NCI-H2029 (cell line): Measurements from ENCODE around the gene IGSF3.
A peak's percentile ranks its signal among the peaks of the same experiment; 100 is the strongest.
"Not testable (repeated sequence)": the region's sequence is repeated elsewhere in the genome, so short reads cannot be mapped to it uniquely, and the experiment has no call there.

ENCODE experiments used
- DNase-seq: peaks from one replicate; lab custom pipeline; 2025; lab: John Stamatoyannopoulos, UW

Gene IGSF3

DNA sequence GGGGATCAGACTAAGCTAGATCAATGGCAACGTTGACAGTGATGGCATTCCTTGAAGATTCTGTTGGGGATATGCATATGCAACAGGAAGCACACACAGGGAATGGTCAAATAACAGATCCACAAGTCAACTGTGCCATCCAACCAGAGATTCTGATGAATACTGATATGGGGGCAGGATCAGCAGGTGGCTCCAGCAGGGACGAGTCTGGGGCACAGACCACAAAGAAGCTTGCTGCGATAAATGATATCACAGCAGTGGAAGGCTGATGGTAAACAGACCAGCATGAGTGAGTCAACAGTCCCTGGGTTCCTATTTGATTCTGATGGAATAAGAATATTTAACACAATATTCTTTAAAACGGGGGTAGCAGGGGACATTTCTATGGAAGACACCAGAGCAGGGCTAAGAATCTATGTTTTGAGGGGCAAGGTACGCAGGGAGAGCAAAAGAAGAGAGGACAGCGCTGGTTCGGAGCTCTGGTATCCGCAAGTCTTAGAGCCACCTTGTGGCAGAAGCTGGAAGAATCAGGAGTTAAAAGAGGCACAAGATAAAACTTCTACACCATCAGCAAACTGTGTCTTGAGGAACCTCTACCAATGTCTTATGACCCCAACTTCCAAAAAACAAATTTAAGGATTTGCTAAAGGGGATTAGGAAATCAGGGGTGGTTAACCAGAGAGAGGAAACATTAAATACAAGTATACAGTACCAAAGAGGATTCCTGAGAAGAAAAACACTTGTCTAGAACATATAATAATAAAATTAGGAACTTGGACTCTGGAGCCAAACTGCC is 71.4 kb downstream of the IGSF3 start:
- DNase-seq, result not testable (repeated sequence)

DNA sequence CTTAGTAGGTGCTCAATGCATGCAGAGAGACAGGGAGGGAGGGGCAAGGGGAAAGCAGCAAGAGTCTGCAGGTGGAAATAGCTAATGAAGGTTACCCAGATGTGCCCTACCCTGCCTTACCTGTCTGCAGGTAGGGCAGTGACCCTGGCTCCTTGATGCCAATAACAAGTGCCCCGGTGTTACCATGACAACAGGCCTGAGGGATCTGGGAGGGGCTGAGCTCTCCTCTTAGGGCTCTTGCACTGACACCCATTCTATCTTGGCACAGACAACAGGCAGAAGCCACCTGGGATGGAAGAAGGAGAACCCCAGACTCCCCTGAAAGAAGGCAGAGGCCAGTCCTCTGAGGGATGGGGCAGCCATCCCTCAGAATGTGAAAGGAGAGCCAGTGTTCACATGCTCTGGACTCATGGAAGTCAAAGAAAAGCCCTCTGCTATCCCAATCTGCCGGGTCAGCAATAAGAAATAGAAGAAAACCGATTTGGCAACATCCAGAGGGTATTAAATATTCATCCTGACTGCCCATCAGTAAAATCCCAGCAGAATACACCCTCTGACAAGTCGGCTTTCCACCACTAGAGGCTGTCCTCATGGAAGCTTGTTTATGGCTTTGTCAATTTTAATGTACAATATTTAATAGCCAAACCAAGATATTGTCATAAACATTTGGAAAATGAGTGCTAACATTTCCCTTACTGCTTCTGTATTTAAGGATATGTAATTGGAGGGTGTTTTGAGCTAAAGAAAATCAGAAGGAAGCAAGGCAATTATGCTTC is 72.3 kb downstream of the IGSF3 start:
- DNase-seq, result not testable (repeated sequence)

DNA sequence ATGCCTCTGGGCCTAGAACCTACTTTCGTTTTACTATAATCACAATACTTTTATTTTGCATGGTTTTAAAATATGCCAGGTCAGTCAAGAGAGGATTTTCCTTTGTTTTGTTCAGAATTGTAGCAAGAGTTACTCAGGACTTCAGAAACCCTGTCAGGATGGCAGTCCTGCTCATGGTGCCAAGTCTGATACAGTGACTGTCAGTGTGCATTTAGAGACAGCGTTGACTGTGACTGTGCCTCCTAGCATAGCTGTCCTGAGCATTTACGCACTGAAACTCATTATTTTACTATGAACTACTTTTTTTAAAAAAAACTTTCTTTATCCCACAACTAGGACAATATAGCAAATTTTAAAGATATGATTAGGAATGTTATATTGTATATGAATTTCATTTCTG is 73.6 kb downstream of the IGSF3 start:
- not testable (repeated sequence) for DNase-seq

DNA sequence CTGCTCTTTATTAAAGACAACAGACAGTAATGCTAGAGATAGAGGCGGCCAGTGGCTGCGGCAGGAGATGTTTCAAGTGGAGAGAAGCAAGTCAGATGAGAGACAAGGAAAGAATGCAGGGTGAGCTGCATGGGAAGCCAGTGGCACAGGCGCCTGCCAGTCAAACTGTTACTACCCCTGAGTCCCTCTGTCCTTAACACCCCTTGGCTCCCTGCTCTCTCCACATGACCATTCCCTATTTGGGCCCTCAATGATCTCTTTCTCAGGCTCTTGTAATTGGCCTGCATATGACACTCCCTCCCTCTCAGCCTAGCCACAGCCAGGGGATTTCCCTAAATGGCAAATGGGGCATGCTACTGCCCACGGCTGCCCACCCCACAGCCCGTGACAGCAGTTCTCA is 74.1 kb downstream of the IGSF3 start:
- DNase-seq, result not testable (repeated sequence)

DNA sequence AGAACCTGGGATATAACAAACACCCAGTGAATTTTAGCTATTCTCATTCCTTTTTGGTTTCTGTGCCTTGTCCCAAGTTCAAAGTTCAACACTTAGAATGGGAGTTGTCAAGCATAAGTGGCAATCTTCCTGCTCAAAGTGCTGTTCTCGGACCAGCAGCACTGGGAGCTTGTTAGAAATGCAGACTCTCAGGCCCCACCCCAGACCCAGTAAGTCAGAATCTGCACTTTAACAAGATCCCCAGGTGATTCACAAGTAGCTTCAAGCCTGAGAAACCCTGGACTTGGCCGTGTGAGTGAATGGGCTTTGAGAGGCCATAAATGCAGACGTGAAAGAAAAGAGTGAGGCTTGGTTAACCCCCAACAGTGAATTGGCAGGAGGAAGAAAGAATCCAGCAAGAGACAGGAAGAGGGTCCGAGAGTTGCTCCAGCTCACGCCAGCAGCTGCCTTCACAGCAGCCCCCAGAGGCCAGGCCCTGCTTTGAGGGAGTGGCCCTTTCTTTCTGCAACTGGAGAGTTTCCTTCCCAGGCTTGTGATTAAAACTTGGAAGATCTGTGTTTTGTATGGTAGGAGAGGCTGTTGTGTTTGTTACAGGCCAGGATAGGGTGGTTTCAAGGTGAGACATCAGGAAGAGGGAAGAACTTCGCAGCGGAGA is 75.5 kb downstream of the IGSF3 start:
- not testable (repeated sequence) for DNase-seq

DNA sequence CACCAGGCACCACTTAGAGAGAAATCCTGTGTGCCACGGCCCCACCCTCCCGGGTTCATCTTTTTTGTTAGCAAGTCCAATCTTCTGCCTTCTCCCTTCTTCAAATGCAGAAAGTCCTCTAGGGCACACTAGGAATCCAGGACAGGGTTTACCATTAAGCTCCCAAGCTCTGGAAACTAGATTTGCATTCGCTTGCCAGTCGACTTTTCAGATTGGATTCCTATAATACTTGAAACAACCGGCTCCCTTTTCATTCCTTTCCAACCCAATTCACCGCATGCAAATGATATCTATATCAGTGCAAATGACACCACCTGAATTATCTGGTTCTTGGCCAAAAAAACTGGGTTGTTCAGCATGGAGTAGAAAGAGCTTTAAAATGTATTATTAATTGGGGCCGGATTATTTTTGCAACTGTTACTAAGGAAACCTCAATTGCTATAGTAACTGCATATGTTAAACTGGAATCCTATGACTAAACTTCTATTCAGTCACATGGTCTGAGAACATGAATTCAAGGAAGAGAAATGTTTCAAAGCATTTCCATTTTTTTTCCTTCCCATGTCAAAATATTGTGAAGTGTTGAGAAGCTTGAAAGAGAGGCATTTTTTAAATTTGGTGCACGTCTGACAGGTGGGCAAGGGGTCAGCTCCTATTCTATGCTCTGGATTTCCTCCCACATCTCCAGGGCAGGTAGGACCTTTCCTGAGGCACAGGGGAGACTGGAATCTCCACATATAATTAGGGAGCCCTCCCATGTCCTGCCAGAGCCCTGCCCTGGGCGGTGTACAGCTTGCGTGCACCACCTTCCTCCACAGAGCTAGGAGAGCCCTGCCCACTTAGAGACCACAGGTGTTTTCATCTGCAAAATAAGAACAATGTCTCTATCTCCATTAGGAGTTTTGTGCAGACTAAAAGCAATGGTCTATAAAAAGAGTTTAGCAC is 76.3 kb downstream of the IGSF3 start:
- not testable (repeated sequence) for DNase-seq

DNA sequence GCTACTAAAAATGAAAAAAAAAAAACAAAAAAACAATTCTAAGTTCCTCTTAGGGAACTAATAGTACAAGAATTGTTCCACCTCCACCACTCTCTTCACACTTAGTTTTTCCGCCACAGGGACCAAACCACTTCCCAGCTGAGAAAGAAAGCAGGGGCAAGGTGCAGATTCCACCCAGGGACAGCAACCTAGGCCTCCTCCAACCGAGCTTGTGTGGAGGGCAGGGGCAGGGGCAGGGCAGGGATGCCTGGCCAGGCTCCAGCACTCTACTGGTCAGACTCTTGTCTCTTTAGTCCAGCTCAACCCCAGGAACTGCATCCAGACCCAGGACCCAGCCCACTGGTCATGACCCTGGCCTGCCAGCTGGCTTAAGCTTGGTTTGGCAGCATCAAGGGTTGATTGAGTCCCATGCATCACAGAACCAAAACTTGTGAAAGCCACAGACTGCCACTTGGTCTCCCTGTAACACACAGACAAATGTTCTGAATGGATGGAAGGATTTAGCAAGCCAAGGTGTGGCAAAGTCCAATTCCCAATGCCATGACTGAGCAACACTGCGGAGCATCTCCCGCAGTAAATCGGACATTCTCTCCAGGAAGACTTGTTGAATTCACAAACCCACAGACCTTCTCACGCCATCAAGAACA is 77.1 kb downstream of the IGSF3 start:
- not testable (repeated sequence) for DNase-seq

DNA sequence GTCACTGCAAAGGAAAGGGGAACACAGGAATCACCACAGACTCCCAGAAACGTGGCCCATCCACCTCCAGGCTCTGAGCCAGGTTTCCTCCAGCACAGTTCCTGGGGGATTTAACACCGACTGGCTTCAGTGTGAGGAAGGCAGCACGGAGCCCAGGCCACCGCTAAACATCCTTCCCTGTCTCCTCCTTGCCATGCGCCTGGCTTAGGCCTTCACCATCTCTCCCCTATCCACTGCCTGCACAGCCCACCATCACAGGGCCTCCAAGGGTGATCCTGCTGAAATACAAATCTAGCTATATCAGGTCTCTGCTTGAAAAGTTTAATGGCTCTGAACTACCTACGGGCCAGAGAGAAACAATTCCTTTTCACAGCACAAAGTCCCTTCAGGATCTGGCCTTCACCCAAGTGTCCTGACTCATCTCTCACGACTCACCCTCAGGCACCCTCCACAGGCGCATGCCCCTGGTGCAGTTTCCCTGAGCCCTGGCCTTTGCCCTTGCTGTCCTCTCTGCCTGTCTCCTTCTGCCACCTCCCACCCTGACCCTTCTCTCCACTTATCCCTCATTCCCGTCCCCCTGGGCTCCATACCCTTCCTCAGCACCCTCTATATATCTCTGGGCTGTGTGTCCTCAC is 78.3 kb downstream of the IGSF3 start:
- not testable (repeated sequence) for DNase-seq

DNA sequence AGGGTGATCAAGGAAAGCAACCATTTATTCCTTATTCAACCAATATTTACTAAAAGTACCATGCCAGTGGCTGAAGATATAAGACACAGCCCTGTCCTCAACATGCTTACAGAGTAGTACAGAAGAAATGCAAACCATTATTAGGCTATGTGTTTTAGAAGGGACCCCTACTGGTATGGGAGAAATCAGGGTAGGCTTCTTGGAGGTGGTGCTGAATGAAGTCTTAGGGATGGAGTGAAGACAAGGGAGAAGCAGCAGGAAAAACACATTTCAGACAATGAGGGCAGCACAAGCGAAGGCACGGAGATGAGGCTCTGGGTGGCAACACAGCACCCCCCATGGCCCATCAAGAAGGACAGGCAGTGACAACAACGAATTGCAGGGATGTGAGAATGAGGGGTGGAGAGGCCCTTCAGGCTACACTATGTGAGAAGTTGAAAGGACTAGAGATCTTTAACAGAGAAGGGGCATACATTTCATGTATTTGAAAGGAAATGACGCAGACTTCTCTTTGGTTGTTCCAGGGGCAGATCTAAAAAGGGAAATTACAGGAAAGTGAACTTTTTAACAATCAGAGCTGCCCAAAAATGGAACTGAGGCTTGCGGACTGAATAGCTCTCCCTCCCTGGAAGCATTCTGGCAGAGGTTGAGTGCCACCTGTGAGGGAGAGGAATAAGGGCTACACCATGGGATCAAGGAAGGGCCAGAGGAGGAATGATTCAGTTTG is 79.9 kb downstream of the IGSF3 start:
- DNase-seq, result no peak

DNA sequence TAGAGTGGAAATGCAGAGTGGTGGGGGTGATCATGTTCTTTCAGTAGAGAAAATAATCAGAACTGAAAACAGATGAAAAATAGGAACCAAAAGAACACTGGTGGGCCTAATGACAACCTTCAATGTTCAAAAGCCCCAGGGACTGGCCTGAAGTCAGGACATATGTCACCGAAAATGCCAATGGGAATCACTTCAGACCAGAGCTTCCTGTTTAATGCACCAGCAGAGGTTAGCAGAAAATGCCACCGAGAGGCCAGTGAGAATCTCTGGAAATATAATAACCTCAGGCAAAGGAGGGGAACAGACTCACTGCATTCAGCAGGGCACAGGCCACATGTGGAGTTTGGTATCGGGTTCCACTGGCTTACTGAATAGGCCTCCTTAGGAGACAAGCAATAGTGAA is 80.8 kb downstream of the IGSF3 start:
- DNase-seq, result no peak

DNA sequence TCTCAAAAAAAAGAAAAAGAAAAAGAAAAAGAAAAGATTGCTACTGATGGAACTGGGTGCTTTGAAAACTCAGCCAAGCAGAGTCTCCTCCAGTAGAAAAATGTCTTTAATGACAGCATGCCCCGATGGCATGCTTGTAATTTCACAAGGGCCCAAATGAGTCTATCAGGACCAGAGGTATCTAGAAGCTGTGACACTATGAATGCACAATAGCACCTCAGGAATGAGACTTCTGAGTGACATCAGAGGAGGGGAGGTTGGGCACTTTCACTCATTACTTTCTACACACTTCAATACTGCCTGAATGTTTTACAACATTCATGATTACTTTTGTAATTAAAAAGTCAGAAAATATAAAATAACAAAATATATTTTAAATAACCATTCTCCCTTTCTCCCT is 81.6 kb downstream of the IGSF3 start:
- DNase-seq, result no peak

DNA sequence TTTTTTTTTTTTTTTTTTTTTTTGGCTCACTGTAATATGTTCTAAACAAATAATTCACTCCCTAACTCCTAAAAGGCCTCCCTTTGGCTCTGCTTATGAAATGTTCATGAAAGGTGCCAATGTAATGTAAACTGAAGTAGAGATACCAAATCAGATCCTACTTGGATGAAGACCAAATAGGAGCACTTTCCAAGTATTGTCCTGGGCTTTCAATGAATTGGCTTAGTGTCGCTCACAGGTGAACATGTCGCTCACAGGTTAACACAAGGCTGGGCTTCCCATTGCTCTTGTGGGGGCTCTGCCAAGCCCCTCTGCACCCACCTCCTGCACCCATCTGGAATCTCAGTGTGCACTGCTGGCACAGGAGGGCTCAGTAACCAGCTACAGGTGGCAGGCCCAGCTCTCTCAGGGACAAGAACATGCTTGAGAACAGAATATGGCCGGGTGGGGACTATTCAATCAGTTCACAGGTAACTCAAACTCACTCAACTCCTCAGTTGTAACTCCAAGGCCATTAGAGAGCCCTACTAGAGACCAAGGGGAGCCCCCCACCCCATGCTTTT is 86.1 kb downstream of the IGSF3 start:
- no peak for DNase-seq

DNA sequence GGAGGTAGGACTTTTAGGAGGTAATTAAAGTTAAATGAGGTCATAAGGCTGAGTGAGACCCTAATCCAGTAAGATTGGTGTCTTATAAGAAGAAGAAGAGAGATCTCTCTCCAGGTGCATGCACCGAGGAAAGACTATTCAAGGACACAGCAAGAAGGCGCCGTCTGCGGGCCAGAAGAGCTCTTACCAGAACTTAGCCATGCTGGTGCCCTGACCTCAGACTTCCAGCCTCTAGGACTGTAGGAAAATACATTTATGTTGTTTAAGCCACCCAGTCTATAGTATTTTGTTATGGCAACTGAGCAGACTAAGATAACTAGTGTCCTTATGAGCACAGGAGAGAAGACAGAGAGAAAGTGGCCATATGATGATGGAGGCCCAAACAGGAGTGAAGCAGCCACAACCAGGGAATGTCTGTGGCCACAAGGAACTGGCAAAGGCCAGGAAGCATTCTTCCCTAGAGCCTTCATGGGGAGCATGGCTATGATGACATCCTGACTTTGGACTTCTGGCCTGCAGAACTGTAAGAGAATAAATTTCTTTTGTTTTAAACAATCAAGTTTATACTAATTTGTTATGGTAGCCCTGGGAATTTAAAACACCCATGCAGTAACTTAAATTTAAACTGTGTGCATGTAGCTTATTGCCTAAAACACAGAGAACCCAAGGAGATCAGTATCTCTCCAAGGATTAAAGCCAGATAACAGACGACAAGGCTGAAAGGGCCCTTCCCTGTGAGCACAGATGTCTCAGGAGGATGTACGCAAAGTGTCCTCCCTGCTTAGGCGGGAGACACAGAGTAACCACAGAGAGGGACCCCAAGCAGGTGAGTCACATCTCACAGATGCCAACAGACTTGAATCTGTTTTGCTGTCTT is 86.8 kb downstream of the IGSF3 start:
- DNase-seq, result no peak

DNA sequence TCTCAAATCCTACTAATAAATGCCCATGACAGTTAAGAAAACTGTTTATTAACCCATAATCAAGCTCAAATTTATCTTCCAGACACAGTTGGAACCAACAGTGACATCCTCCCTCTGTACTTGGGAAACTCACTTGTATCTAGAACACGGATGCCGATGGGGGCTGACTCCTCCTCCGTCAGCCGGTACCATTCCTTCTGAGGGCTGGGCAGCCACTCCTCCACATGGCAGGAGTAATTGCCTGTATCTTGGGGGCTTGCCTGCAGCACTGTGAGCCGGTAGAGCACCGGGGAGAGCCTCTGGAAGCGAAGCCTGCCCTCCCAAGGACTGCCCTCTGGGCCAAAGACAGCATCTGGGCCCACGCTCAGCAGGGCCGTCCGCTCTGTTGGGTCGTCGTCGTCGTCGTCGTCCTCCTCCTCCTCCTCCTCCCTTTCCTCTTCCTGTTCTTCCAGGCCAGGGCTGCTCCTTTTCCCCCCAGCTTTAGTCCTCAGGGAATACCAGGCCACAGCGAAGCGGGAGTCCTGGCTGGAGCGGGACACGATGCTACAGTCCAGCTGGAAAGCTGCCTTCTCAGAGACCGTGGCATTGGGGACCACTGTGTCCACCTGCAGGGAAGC is 88.2 kb downstream of the IGSF3 start:
- no peak for DNase-seq

DNA sequence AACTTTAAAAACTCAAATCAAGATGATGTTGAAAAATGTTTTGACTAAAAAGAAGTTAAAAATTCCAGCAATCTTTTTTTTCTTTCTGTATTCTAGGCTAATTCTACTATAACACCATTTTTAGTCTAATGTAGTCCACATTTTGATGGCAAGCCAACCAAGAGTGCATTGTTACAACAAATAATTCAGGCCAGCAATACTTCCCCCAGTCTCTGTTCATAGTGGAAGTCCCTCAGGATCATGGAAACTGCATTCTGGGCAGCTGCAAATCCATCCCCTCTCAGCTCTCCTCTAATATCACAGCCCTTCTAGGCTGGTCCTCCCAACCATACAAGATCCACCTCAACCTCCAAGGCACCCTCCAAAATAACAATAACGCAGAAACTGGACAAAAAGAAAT is 89.0 kb downstream of the IGSF3 start:
- DNase-seq, result no peak

DNA sequence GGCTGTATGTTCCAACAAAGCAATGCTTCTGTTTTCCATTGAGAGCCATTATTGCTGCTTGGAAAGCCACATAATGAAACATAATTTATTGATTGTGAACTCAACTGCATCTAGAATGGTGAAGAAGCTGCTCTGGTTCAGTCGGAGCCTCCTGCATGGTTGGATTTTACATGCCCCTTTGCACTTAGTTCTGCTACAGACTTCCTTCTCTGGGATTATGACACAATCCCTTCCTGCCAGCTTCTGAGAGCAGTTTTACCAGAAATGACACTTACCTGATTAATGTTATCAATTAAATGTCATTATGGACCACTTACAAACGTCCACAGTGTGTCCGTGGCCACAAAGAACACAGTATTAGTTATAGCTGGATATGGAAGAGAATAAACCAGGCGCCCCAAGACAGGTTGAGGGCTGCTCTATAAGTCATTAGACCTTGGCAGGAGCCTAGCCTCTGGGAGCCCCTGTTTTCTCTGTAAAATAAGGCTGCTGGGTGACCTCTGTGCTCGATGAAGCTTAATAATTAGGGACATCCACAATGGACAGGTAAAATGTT is 89.7 kb downstream of the IGSF3 start:
- DNase-seq, result no peak

DNA sequence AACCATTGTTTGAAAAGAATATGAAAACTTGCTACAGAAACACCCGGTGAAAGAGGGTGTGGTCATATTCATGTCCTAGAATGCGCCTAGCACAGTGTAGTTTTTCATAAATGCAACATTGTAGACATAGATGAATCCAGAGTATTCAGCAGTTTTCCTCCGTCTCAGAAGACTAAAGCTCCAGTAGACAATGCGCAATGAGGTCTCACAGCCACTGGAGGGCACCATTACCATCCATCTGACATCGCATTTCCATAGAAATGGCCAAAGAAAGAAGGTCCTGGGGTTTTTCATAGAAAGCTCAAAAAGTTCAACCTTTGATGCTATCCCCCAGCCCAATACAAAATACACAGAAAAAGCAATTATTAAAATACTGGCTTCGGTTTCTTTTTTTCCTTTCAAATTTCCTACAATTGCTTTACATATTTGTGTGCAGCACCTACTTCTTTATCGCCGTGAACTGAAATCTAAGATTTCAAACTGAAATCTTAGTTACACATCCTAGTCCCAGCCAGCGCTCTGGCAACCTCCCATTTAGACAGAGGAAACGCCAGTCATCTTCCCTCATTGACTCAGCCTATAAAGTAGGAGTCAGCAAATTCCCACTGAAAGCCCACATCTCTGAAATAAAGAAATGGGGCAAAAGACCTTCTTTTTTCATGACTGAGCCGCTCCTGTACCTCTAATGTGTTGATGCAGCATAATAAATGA is 92.8 kb downstream of the IGSF3 start:
- DNase-seq, result peak; percentile 31
